HL-60 (cell line): ENCODE data around the gene RHBDD1.

Experiments used
- DNase-seq, 2 experiments: peaks; one replicate each; pipeline ENCODE4 v3.0.0-alpha.2; 2010 to 2020; ENCODE audit warnings: low read depth in 1 of 2, low spot score in 1 of 2
- H3K27ac ChIP-seq: fragments of 250-450 bp; sonication (Bioruptor Pico); replicated peaks from 2 replicates; pipeline ENCODE4 v1.5.1; 2020; ENCODE audit warnings: mild to moderate bottlenecking, moderate library complexity
- H3K27me3 ChIP-seq: fragments of 250-450 bp; sonication (Bioruptor Pico); 2 replicates; pipeline ENCODE4 v1.5.1; 2021; ENCODE audit warnings: mild to moderate bottlenecking, moderate library complexity; ENCODE audit not compliant: insufficient read depth, poor library complexity, severe bottlenecking
- H3K4me3 ChIP-seq: replicated peaks from 2 replicates; pipeline ENCODE4 v1.5.1; 2011; ENCODE audit warnings: mild to moderate bottlenecking, control low read depth, low read length; ENCODE audit not compliant: insufficient read depth
- GABPA ChIP-seq: IDR thresholded peaks from 2 replicates; pipeline ENCODE4 v1.6.1; 2012; ENCODE audit warnings: low read depth
- POLR2AphosphoS5 ChIP-seq: IDR thresholded peaks from 2 replicates; pipeline ENCODE4 v1.6.1; 2012; ENCODE audit warnings: low read depth
- SPI1 ChIP-seq: IDR thresholded peaks from 2 replicates; pipeline ENCODE4 v1.6.1; 2012; ENCODE audit warnings: low read depth, mild to moderate bottlenecking, borderline replicate concordance
- TF ChIP-seq, protein P1 (sequence below): IDR thresholded peaks from 2 replicates; pipeline ENCODE4 v1.6.1; 2012; ENCODE audit warnings: low read depth; ENCODE audit not compliant: insufficient replicate concordance
- TF ChIP-seq, protein P2 (sequence below): IDR thresholded peaks from one replicate; pipeline ENCODE4 v1.5.1; 2011; ENCODE audit warnings: low read length, control low read depth, inconsistent platforms; ENCODE audit not compliant: insufficient read depth

The RHBDD1 gene

DNA sequence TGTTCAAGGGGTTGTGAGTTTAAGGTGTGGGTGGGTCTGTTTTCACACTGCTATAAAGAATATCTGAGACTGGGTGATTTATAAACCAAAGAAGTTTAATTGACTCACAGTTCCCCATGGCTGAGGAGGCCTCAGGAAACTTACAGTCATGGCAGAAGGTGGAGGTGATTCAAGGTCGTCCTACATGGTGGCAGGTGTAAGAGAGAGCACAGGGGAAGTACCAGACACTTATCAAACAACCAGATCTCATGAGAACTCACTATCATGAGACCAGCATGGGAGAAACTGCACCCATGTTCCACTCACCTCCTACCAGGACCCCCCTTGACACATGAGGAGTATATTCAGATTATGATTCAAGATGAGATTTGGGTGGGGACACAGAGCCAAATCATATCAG is 38.0 kb downstream of the RHBDD1 start:
- no peak for DNase-seq
- no peak overlapping the region for H3K4me3 ChIP-seq
- TF ChIP-seq POLR2AphosphoS5 = no peak
- TF ChIP-seq, protein P1, sequence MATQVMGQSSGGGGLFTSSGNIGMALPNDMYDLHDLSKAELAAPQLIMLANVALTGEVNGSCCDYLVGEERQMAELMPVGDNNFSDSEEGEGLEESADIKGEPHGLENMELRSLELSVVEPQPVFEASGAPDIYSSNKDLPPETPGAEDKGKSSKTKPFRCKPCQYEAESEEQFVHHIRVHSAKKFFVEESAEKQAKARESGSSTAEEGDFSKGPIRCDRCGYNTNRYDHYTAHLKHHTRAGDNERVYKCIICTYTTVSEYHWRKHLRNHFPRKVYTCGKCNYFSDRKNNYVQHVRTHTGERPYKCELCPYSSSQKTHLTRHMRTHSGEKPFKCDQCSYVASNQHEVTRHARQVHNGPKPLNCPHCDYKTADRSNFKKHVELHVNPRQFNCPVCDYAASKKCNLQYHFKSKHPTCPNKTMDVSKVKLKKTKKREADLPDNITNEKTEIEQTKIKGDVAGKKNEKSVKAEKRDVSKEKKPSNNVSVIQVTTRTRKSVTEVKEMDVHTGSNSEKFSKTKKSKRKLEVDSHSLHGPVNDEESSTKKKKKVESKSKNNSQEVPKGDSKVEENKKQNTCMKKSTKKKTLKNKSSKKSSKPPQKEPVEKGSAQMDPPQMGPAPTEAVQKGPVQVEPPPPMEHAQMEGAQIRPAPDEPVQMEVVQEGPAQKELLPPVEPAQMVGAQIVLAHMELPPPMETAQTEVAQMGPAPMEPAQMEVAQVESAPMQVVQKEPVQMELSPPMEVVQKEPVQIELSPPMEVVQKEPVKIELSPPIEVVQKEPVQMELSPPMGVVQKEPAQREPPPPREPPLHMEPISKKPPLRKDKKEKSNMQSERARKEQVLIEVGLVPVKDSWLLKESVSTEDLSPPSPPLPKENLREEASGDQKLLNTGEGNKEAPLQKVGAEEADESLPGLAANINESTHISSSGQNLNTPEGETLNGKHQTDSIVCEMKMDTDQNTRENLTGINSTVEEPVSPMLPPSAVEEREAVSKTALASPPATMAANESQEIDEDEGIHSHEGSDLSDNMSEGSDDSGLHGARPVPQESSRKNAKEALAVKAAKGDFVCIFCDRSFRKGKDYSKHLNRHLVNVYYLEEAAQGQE = no peak
- no peak for TF ChIP-seq GABPA
- TF ChIP-seq SPI1 = no peak
- TF ChIP-seq, protein P2, sequence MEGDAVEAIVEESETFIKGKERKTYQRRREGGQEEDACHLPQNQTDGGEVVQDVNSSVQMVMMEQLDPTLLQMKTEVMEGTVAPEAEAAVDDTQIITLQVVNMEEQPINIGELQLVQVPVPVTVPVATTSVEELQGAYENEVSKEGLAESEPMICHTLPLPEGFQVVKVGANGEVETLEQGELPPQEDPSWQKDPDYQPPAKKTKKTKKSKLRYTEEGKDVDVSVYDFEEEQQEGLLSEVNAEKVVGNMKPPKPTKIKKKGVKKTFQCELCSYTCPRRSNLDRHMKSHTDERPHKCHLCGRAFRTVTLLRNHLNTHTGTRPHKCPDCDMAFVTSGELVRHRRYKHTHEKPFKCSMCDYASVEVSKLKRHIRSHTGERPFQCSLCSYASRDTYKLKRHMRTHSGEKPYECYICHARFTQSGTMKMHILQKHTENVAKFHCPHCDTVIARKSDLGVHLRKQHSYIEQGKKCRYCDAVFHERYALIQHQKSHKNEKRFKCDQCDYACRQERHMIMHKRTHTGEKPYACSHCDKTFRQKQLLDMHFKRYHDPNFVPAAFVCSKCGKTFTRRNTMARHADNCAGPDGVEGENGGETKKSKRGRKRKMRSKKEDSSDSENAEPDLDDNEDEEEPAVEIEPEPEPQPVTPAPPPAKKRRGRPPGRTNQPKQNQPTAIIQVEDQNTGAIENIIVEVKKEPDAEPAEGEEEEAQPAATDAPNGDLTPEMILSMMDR = no peak
- H3K27ac ChIP-seq = no peak overlapping the region
- H3K27me3 ChIP-seq = no peaks in the 10 kb centered on the region

DNA sequence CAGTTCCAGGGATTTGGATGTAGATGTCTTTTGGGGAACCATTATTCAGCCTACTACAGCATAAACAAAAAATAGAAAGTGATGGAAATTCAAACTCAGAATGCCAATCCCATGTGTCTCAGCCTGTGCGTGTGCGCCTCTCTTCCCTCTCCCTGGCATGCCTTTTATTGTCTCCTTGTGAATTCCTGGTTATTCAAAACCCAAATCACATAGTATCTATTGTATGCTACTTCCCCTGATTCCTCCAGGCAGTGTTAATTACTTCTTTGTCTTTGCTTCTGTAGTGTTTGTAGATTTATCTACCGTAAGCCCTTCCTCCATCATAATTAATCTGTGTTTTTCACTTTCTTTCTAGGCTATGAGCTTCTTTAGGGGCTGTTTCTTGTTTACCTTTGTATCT is 38.9 kb downstream of the RHBDD1 start:
- Histone ChIP-seq H3K4me3 (no peak overlapping the region), H3K27me3 (no peaks in the 10 kb centered on the region), H3K27ac (no peak overlapping the region)
- TF ChIP-seq, protein P2 = no peak
- TF ChIP-seq, protein P1 = no peak
- TF ChIP-seq POLR2AphosphoS5 = no peak
- TF ChIP-seq GABPA = no peak
- TF ChIP-seq SPI1 = no peak
- no peak for DNase-seq

DNA sequence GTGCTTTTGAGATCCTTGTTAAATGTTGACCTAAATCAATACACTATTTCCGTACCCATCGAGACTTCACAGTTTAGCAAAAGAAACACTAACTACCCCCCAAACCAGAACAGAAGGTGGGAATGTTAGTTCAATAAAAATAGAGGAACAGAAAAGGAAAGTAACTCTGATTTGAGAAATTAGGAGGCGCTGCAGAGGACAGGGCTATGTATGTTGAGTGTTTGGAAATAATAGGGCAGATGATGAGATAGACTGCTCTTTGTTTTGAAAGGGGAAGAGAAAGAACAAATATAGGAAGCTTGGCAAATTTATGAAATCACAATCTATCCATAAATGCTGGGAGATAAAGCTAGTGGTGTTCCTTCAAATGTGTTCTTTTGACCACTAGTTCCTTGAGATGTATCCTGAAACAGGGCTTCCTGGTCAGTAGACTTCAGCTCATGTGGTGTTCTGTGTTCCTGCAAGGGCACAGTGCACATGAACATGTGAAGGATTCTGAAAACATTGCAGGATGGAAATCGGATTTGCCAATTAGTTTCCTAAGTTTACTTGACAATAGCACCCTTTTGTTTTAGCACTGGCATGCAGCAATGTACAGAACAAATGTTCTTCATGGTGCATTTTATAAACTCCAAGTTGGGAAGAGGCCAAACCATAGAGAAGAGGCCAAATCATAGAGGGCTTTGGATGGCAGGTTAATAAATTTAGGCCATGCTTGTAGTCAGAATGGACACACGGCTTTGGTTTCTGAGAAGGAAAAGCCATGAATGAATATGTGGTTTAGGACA is 39.8 kb downstream of the RHBDD1 start:
- DNase-seq = no peak
- no peak overlapping the region for H3K27ac ChIP-seq

More for the DNA sequence above, 39.8 kb downstream of the RHBDD1 start:
- no peak overlapping the region for H3K4me3 ChIP-seq
- TF ChIP-seq POLR2AphosphoS5 = no peak
- no peak for TF ChIP-seq SPI1
- TF ChIP-seq, protein P1 = no peak
- TF ChIP-seq, protein P2 = no peak
- no peaks in the 10 kb centered on the region for H3K27me3 ChIP-seq
